ENCODE results near the gene CLIP4. TPM values are rescaled to one million over a fixed set of nuclear protein-coding genes. Genes with fewer than 3 reads are reported as not detected.

Gene CLIP4
- total and polyA plus RNA-seq, 5 donors = 27.9 to 82.7 (median 71.2) TPM

DNA sequence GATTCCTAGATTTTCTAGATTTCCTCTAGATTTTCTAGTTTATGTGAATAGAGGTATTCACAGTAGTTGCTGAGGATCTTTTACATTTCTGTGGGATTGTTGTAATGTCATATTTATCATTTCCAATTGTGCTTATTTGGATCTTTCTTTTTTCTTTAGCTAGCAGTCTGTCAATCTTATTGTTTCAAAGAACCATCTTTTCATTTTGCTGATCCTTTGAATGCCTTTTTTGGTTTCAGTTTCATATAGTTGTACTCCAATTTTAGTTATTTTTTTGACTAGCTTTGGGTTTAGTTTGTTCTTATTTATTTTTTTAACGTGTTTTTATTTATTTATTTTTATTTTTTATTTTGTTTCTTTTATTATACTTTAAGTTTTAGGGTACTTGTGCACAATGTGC lies 24.5 kb downstream of the CLIP4 start:
- intact Hi-C loops (cut with DNase I) = no loop called here
- Histone ChIP-seq H3K27me3 (ENCODE audit: control insufficient read depth, insufficient read depth) (no peaks in the 10 kb centered on the region), H3K27ac (ENCODE audit: low read length) (no peak overlapping the region), H3K9me3 (ENCODE audit: control insufficient read depth, low read length) (no peaks in the 10 kb centered on the region), H3K4me1 (ENCODE audit: control insufficient read depth, insufficient read depth, low read length) (no peaks in the 10 kb centered on the region), H3K4me3 (ENCODE audit: low read length) (no peak overlapping the region)
- ATAC-seq = no peak
- WGBS = 49% methylated on average over 1 of the region's 1 CpG
- no peak for DNase-seq

DNA sequence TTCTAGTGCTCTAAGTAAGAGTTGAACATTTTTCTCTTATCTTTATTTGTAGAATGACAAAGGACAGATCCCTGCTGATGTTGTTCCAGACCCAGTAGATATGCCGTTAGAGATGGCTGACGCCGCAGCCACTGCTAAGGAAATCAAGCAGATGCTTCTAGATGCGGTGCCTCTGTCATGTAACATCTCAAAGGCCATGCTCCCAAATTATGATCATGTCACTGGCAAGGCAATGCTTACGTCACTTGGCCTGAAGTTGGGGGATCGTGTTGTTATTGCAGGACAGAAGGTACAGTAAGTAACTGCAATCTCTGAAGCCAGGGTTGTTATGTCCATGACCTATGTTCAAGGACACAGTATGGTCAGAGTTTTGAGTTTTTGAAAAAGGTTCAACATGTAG lies 28.4 kb downstream of the CLIP4 start:
- no peaks in the 10 kb centered on the region for H3K4me1 ChIP-seq (ENCODE audit: control insufficient read depth, insufficient read depth, low read length)
- no peaks in the 10 kb centered on the region for H3K27me3 ChIP-seq (ENCODE audit: control insufficient read depth, insufficient read depth)
- intact Hi-C loops (cut with DNase I) = no loop called here
- no peak for ATAC-seq
- no peak overlapping the region for H3K27ac ChIP-seq (ENCODE audit: low read length)
- 76% methylated on average over 6 of the region's 6 CpGs for WGBS
- no peak overlapping the region for H3K4me3 ChIP-seq (ENCODE audit: low read length)
- DNase-seq = no peak
- no peaks in the 10 kb centered on the region for H3K9me3 ChIP-seq (ENCODE audit: control insufficient read depth, low read length)

DNA sequence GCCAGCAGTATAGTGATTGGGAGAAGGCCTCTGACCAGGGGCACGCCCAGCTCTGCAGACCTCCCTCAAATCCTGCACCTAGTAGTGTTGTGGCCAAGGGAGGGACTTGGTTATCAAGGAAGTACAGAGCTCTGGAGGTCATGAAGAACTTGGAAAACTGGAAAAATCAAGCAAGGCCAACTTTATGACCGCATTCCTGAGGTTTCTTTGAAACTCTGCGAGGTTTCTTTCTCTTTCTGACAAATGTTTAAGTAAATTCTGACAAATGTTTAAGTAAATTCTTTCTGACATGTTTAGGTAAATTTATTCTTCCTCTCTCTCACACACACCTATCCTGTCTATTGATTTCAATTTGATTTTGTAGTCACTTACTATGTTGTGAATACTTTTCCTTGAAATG lies 31.0 kb downstream of the CLIP4 start:
- Histone ChIP-seq H3K9me3 (ENCODE audit: control insufficient read depth, low read length) (no peaks in the 10 kb centered on the region), H3K4me3 (ENCODE audit: low read length) (no peak overlapping the region), H3K4me1 (ENCODE audit: control insufficient read depth, insufficient read depth, low read length) (no peaks in the 10 kb centered on the region), H3K27ac (ENCODE audit: low read length) (no peak overlapping the region), H3K27me3 (ENCODE audit: control insufficient read depth, insufficient read depth) (no peaks in the 10 kb centered on the region)
- WGBS = 89% methylated on average over 3 of the region's 3 CpGs
- DNase-seq = no peak
- no peak for ATAC-seq
- intact Hi-C loops (cut with DNase I) = no loop called here

DNA sequence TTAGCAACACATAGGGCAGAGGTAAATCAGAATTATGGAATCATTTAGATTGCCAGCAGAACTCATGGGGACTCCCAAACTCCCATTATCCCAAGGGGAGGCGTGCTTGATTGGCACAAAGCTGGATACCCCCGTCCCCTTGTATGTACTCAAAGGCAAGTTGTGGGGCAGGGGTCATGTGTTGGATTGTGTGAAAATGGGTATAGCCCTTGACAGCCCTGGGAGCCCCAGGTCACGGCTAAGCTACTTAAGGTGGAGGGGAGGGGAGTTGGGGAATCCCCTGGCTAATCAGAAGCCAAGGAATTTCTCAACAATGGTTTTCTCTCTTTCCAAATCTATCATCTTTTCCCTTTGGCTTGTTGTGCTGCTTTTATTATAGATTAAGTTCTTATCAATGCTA lies 32.7 kb downstream of the CLIP4 start:
- intact Hi-C loops (cut with DNase I) = no loop called here
- no peak for ATAC-seq
- Histone ChIP-seq H3K27me3 (ENCODE audit: control insufficient read depth, insufficient read depth) (no peaks in the 10 kb centered on the region), H3K4me1 (ENCODE audit: control insufficient read depth, insufficient read depth, low read length) (no peaks in the 10 kb centered on the region), H3K4me3 (ENCODE audit: low read length) (no peak overlapping the region), H3K9me3 (ENCODE audit: control insufficient read depth, low read length) (no peaks in the 10 kb centered on the region), H3K27ac (ENCODE audit: low read length) (no peak overlapping the region)
- 72% methylated on average over 3 of the region's 3 CpGs for WGBS
- DNase-seq = no peak

DNA sequence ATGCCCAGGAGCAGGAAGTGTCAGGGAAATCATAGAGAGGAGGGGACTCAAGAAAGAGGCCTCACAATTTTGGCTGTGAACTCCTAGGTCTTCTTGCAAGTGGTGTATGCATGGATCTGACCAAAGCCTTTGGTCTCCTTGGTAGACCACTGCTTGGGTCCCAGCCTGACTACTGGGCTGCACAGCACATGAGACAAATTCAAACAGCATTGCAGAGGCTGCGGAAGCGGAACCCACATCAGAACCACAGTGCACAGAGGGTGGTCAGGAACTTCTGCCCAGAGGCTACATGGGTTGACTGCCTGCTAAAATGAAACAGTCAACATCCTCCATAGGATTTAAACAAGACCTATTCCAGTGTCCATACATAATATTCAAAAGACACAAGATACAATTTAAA lies 39.4 kb downstream of the CLIP4 start:
- peaks cover 2% of the 10 kb centered on the region for H3K4me1 ChIP-seq (ENCODE audit: control insufficient read depth, insufficient read depth, low read length)
- 96% methylated on average over 2 of the region's 2 CpGs for WGBS
- ATAC-seq (no peak), DNase-seq (no peak)
- H3K27me3 ChIP-seq (ENCODE audit: control insufficient read depth, insufficient read depth) = no peaks in the 10 kb centered on the region
- no peak overlapping the region for H3K4me3 ChIP-seq (ENCODE audit: low read length)
- intact Hi-C loops (cut with DNase I) = no loop called here
- no peak overlapping the region for H3K27ac ChIP-seq (ENCODE audit: low read length)
- no peaks in the 10 kb centered on the region for H3K9me3 ChIP-seq (ENCODE audit: control insufficient read depth, low read length)

DNA sequence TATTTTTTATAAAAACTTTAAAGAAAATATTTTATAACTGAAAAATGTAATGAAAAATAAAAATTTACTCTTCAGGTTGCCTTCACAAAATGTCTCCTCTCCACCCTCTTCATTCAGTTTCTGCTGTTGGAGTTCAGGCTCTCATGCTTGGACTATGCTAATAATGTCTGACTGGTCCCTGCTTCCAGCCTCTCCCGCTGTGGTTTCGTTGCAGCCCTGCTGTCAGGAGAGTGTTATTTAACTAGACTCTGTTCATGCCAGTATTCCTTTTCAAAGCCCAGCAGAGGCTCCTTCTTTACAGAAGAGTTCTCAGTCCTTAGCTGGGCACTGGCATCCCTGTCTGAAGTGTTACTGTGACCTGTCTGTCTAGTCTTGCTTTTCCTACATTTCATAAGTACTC lies 40.4 kb downstream of the CLIP4 start:
- WGBS = 72% methylated on average over 2 of the region's 2 CpGs
- no peaks in the 10 kb centered on the region for H3K9me3 ChIP-seq (ENCODE audit: control insufficient read depth, low read length)
- DNase-seq (no peak), ATAC-seq (no peak)
- H3K27me3 ChIP-seq (ENCODE audit: control insufficient read depth, insufficient read depth) = no peaks in the 10 kb centered on the region
- no peak overlapping the region for H3K27ac ChIP-seq (ENCODE audit: low read length)
- no peak overlapping the region for H3K4me3 ChIP-seq (ENCODE audit: low read length)
- peaks cover 2% of the 10 kb centered on the region for H3K4me1 ChIP-seq (ENCODE audit: control insufficient read depth, insufficient read depth, low read length)
- intact Hi-C loops (cut with DNase I) = no loop called here

DNA sequence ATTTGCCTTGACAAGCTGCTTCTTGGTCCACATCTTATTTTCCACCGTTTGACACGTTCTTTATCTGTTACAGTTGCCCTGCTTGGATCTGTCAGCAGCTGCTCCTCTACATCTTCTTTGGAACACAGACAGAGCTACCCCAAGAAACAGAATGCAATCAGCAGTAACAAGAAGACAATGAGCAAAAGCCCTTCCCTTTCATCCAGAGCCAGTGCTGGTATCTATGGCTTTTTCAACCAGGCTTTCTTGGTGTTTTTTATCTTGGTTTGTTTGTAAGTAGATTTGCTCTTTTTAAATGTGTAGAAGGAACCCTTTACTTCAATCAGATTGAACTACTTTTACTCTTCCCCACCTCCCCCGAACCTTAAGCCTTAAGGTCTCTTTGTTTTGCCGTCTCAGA lies 41.9 kb downstream of the CLIP4 start:
- no peak overlapping the region for H3K4me3 ChIP-seq (ENCODE audit: low read length)
- ATAC-seq (no peak), DNase-seq (no peak)
- 49% methylated on average over 4 of the region's 4 CpGs for WGBS
- H3K27ac ChIP-seq (ENCODE audit: low read length) = no peak overlapping the region
- peaks cover 2% of the 10 kb centered on the region for H3K4me1 ChIP-seq (ENCODE audit: control insufficient read depth, insufficient read depth, low read length)
- intact Hi-C loops (cut with DNase I) = no loop called here
- H3K27me3 ChIP-seq (ENCODE audit: control insufficient read depth, insufficient read depth) = no peaks in the 10 kb centered on the region
- H3K9me3 ChIP-seq (ENCODE audit: control insufficient read depth, low read length) = no peaks in the 10 kb centered on the region

DNA sequence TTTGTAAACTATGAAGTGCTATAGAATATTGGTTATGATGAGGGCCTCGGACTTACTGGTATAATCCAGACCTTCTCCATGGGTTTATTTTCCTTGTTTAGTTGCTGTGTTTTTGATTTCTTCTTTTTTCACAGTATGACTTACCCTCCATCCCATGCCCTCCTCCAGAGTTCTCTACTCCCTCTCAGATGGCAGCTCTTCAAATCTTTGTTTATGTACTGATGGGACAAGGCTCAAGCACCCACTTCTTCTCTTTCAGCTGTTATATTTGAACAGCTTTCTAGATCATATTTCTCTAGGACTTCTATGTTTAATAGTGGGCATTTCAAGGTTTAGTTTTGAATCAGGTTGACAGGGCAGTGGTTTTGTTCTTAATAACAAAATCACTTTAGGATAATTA lies 43.9 kb downstream of the CLIP4 start:
- intact Hi-C loops (cut with DNase I) = no loop called here
- ATAC-seq (no peak), DNase-seq (no peak)
- WGBS = 43% methylated on average over 1 of the region's 1 CpG
- H3K27me3 ChIP-seq (ENCODE audit: control insufficient read depth, insufficient read depth) = no peaks in the 10 kb centered on the region
- H3K4me1 ChIP-seq (ENCODE audit: control insufficient read depth, insufficient read depth, low read length) = peaks cover 2% of the 10 kb centered on the region
- no peaks in the 10 kb centered on the region for H3K9me3 ChIP-seq (ENCODE audit: control insufficient read depth, low read length)
- H3K27ac ChIP-seq (ENCODE audit: low read length) = no peak overlapping the region
- H3K4me3 ChIP-seq (ENCODE audit: low read length) = no peak overlapping the region

DNA sequence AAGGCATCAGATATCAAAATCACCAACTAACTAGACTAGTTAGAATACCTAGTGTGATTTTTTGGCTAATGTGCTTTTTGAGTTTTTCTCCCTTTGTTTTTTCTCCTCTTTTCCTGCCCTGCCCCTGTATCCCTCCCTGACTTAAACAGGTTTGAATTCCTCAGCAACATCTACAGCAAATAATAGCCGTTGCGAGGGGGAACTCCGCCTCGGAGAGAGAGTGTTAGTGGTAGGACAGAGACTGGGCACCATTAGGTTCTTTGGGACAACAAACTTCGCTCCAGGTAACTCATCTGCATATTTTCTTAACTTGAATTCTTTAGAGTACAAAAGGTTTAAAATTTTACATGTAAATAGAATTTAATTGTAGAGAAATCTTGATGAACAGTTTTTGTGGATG lies 45.0 kb downstream of the CLIP4 start:
- Histone ChIP-seq H3K27ac (ENCODE audit: low read length) (no peak overlapping the region), H3K27me3 (ENCODE audit: control insufficient read depth, insufficient read depth) (no peaks in the 10 kb centered on the region), H3K9me3 (ENCODE audit: control insufficient read depth, low read length) (no peaks in the 10 kb centered on the region), H3K4me1 (ENCODE audit: control insufficient read depth, insufficient read depth, low read length) (peaks cover 2% of the 10 kb centered on the region), H3K4me3 (ENCODE audit: low read length) (no peak overlapping the region)
- 87% methylated on average over 5 of the region's 5 CpGs for WGBS
- DNase-seq (no peak), ATAC-seq (no peak)
- intact Hi-C loops (cut with DNase I) = no loop called here

DNA sequence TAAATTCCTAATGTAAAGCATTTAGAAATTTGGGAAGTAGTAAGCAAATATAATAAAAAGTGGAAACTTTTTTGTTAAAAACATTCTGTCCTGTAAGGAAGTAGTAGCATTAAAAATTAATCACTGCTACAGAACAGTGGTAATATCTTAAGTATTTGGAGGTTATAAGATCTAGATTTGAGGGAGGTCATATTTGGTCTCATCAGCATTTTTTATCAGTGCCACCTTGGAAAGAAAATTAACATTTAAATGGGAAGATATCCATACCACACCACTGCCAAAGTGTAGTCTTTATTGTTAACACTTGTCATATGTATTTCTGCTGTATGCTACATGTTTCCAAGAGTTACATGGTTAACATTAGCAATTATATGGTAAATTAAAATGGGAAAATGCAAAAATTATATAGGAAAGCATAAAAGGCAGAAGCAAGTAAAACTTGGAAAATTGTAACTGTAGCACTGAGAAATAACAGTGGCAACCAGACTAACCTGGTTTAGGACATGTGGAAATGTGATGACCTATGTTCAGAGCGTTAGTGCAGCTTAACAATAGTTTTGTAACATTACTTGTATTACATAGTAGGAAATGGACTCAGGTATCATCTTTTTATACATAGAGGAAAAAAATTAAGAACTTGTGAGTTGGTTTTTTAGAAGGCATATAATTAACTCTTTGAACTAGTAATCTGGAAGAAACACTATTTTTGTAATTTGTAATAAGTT lies 47.2 kb downstream of the CLIP4 start:
- no peak for ATAC-seq
- intact Hi-C loops (cut with DNase I) = no loop called here

DNA sequence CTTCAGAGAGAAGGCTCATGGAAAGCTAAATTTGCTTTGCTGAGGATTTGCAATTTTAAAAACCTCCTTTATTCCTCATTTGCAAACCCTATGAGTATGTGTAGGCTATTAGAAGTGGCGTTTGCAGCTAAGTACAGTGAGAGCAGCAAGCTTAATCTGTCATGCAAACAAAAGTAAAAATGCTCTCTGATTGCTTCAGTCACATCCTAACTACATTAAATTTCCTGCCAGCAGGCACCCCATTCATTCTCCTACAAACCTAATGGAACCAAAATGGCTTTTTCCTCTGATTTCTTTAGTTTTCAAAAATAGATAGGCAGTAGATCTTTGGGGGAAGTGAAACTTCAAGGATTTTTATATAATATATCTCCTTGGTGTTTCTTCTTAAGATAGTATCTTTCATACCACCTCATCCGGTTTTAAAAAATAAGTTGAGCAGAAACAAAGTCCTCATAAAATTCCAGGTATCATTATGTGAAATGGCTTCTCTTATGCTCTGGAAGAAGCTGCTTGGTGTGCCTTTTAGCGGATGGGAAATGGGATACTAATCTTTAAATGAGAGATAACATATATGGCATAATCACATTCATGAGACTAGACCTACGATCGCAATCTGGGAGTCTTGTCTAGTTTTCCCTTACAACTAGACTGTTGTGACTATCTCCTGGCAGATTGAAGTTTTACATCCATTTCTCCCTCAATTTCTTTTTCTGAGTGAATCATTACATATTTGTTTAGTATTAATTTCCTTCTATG lies 49.1 kb downstream of the CLIP4 start:
- intact Hi-C loops (cut with DNase I) = no loop called here

More for the DNA sequence above, 47.2 kb downstream of the CLIP4 start:
- 79% methylated on average over 1 of the region's 1 CpG for WGBS
- DNase-seq = no peak
- Histone ChIP-seq H3K9me3 (ENCODE audit: control insufficient read depth, low read length) (no peaks in the 10 kb centered on the region), H3K4me1 (ENCODE audit: control insufficient read depth, insufficient read depth, low read length) (peaks cover 2% of the 10 kb centered on the region), H3K27ac (ENCODE audit: low read length) (no peak overlapping the region), H3K27me3 (ENCODE audit: control insufficient read depth, insufficient read depth) (no peaks in the 10 kb centered on the region), H3K4me3 (ENCODE audit: low read length) (no peak overlapping the region)

More for the DNA sequence above, 49.1 kb downstream of the CLIP4 start:
- H3K4me3 ChIP-seq (ENCODE audit: low read length) = no peak overlapping the region
- no peaks in the 10 kb centered on the region for H3K27me3 ChIP-seq (ENCODE audit: control insufficient read depth, insufficient read depth)
- H3K4me1 ChIP-seq (ENCODE audit: control insufficient read depth, insufficient read depth, low read length) = no peaks in the 10 kb centered on the region
- no peaks in the 10 kb centered on the region for H3K9me3 ChIP-seq (ENCODE audit: control insufficient read depth, low read length)
- H3K27ac ChIP-seq (ENCODE audit: low read length) = no peak overlapping the region
- DNase-seq (no peak), ATAC-seq (no peak)
- 82% methylated on average over 5 of the region's 5 CpGs for WGBS
